ENCODE data around the gene CRYGS.

DNA sequence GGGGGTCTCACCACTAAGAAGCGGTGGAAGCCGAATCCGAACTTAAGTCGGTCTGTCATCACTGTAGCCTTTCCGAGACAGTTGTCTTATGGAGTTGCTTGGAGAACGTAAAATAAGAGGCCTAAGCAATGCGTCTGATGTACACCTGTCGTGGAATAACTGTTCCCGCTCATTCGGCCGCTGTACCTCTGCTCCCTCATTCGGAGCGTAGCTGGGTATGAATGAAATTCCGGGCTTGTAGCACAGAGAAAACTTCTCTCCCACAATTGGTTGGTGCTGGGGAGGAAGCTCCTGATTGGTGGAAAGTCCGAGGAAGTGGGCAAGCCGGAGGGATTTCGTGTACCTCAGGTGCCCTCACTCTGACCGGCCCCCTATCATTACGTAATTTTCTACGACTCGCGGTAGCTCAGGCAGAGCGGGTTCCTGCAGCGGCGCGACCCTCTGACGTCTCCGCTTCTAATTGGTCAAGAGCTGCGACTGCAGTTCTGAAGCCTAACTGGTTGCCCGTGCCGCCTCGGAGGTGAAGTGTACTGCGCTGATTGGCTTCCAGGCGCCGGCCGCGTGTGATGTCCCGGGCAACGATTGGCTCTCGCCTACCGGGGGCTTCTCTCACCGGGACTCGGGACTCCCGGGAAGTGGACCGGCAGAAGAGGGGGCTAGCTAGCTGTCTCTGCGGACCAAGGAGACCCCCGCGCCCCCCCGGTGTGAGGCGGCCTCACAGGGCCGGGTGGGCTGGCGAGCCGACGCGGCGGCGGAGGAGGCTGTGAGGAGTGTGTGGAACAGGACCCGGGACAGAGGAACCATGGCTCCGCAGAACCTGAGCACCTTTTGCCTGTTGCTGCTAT, 26.1 kb upstream of the CRYGS start, which contains the start of gene DNAJB11:
- TF ChIP-seq, protein P1, sequence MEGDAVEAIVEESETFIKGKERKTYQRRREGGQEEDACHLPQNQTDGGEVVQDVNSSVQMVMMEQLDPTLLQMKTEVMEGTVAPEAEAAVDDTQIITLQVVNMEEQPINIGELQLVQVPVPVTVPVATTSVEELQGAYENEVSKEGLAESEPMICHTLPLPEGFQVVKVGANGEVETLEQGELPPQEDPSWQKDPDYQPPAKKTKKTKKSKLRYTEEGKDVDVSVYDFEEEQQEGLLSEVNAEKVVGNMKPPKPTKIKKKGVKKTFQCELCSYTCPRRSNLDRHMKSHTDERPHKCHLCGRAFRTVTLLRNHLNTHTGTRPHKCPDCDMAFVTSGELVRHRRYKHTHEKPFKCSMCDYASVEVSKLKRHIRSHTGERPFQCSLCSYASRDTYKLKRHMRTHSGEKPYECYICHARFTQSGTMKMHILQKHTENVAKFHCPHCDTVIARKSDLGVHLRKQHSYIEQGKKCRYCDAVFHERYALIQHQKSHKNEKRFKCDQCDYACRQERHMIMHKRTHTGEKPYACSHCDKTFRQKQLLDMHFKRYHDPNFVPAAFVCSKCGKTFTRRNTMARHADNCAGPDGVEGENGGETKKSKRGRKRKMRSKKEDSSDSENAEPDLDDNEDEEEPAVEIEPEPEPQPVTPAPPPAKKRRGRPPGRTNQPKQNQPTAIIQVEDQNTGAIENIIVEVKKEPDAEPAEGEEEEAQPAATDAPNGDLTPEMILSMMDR (IDR thresholded peaks at IDR 0.05) = no peak
- TF ChIP-seq POLR2A (IDR thresholded peaks at IDR 0.05) = peak; percentile 56 to 83

All from uterus (tissue), 2 donors.